ENCODE results near the gene TEX35. TPM values are rescaled to one million over a fixed set of nuclear protein-coding genes. Genes with fewer than 3 reads are reported as not detected.

The TEX35 gene
- total RNA-seq, 3 donors from 2014 or later (not counting 1 experiment from before 2014, with no cell fraction given) = not detected

DNA sequence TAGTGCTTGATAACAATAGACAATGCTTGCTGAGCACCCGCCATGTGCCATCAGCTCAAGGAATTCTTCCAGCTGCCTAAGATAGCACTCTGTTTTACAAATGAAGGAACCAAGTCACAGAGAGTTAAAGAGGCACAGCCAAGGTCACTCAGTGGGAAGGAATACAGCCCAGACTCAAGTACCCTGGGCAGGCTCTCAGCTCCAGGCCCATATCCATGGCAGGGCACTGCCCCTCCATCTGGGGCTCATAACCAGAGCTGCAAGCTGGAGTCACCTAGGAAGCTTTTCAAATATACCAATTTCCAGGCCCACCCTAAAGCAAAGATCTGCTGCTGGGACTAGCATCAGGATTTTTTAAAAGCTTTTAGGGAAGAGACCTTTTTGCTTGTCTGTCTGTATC, 17.8 kb upstream of the TEX35 start:
- intact Hi-C loops (cut with micrococcal nuclease) = no loop called here
- Histone ChIP-seq H3K27ac (ENCODE audit: low read length) (no peak overlapping the region), H3K36me3 (ENCODE audit: control insufficient read depth, insufficient read depth, low read length) (no peaks in the 10 kb centered on the region), H3K9me3 (ENCODE audit: control insufficient read depth, insufficient read depth, low read length) (no peaks in the 10 kb centered on the region), H3K4me1 (ENCODE audit: control insufficient read depth, insufficient read depth, low read length) (no peaks in the 10 kb centered on the region), H3K27me3 (ENCODE audit: control insufficient read depth, insufficient read depth, low read length) (no peaks in the 10 kb centered on the region), H3K4me3 (ENCODE audit: low read length) (no peak overlapping the region)
- DNase-seq = no peak
- no peaks in the 10 kb centered on the region for H3K27me3 Mint-ChIP-seq (ENCODE audit: low read depth in 2 of 2)
- ATAC-seq = no peak
- H3K4me1 Mint-ChIP-seq = no peaks in the 10 kb centered on the region
- no peaks in the 10 kb centered on the region for H3K36me3 Mint-ChIP-seq
- H3K27ac Mint-ChIP-seq = no peak overlapping the region
- H3K9me3 Mint-ChIP-seq = no peaks in the 10 kb centered on the region
- TF ChIP-seq, protein P1, sequence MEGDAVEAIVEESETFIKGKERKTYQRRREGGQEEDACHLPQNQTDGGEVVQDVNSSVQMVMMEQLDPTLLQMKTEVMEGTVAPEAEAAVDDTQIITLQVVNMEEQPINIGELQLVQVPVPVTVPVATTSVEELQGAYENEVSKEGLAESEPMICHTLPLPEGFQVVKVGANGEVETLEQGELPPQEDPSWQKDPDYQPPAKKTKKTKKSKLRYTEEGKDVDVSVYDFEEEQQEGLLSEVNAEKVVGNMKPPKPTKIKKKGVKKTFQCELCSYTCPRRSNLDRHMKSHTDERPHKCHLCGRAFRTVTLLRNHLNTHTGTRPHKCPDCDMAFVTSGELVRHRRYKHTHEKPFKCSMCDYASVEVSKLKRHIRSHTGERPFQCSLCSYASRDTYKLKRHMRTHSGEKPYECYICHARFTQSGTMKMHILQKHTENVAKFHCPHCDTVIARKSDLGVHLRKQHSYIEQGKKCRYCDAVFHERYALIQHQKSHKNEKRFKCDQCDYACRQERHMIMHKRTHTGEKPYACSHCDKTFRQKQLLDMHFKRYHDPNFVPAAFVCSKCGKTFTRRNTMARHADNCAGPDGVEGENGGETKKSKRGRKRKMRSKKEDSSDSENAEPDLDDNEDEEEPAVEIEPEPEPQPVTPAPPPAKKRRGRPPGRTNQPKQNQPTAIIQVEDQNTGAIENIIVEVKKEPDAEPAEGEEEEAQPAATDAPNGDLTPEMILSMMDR (IDR thresholded peaks at IDR 0.05) = no peak
- 91% methylated on average over 1 of the region's 1 CpG for WGBS (ENCODE audit: insufficient coverage)
- no peak overlapping the region for H3K4me3 Mint-ChIP-seq

DNA sequence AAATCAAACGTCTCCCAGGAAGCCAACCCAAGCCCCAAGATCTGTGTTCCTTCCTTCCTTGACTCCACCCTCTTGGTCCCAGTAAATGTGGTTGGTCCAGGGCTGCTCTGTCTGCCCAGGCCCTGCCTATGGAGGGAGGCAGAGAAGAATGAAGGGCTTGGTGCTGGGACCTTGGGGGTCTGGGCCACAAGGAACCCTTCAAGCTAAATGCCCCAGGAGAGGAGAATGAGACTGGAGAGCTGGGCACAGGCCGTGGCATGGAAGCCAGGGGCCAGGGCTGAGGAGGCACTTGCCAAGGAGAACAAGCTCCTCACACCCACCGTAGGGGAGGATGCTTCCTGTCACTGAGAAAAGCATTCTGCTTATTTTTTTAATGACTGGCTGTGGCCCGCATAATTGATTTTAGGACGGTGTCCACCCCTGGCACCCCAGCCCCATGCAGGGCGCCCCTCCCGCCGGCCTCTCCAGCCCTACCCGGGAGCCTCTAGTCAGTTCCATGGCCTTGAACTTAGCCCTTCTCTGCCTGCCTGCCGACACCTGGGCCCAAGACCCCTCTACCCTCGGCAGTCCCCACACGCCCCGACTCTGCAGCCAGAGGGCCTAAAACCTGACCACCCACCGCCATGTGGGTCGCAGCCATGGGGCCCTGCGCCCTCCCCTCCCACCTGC, 17.0 kb upstream of the TEX35 start:
- intact Hi-C loops (cut with micrococcal nuclease) = no loop called here
- H3K9me3 Mint-ChIP-seq = no peaks in the 10 kb centered on the region

DNA sequence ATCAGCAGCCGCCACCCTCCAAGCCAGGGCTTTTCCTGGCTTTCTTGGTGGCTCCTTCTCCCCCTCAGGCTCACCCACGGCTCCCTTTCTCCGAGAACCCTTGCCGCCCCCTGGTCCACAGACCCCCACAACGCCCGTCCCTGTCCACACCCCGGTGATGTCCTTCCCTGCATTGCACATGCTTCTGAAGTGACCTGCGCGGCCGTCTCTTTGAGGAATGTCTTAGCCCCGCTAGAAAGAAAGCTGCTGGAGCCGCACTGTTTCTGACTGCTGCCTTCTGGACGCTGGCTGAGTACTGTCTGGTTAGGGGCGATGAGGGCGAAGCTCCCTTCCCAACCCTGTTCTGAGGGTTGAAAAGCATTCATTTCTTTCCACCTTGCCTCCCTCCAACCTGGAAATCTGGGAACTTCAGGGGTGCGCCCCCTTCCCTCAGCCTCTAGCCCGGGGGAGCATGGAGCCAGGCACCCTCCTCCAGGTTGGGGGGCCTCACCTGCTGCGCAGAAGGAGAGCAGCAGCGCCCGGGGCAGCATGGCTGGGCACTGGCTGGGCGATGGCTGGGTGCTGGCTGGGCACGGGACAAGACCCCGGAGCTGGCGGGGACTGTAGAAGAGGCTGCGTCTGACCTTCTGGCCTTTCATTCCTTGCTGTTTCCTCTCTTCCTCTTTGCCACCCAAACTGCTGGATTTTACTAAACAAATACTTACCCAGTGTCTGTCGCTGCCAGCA, 16.3 kb upstream of the TEX35 start, which contains the start of gene CLEC20A:
Gene CLEC20A (minus strand): TSS at position 555 of the 726 bp plus-strand sequence. CDS start 25 bp downstream, at position 530.
- TF ChIP-seq, protein P1 (IDR thresholded peaks at IDR 0.05) = no peak
- no peaks in the 10 kb centered on the region for H3K9me3 ChIP-seq (ENCODE audit: control insufficient read depth, insufficient read depth, low read length)
- no peak within 1 kb of the TSS for H3K4me3 Mint-ChIP-seq
- ATAC-seq (no peak), DNase-seq (no peak)
- intact Hi-C loops (cut with micrococcal nuclease) = no loop called here
- no peaks in the 10 kb centered on the region for H3K36me3 Mint-ChIP-seq
- no peak within 1 kb of the TSS for H3K4me3 ChIP-seq (ENCODE audit: low read length)
- no peak within 1 kb of the TSS for H3K27ac ChIP-seq (ENCODE audit: low read length)
- H3K27ac Mint-ChIP-seq = no peak within 1 kb of the TSS
- no peaks in the 10 kb centered on the region for H3K36me3 ChIP-seq (ENCODE audit: control insufficient read depth, insufficient read depth, low read length)
- no peaks in the 10 kb centered on the region for H3K4me1 ChIP-seq (ENCODE audit: control insufficient read depth, insufficient read depth, low read length)
- no peaks in the 10 kb centered on the region for H3K9me3 Mint-ChIP-seq
- peaks cover under 1 to 1% of the 10 kb centered on the region in 2 donors for H3K27me3 Mint-ChIP-seq (ENCODE audit: low read depth in 2 of 2)
- WGBS (ENCODE audit: insufficient coverage) = 93% methylated on average over 26 of the region's 26 CpGs
- no peaks in the 10 kb centered on the region for H3K27me3 ChIP-seq (ENCODE audit: control insufficient read depth, insufficient read depth, low read length)
- peaks cover 0 to 2% of the 10 kb centered on the region in 2 donors for H3K4me1 Mint-ChIP-seq

More for the DNA sequence above, 17.0 kb upstream of the TEX35 start:
- Mint-ChIP-seq H3K36me3 (no peaks in the 10 kb centered on the region), H3K4me1 (no peaks in the 10 kb centered on the region), H3K4me3 (no peak overlapping the region), H3K27me3 (ENCODE audit: low read depth in 2 of 2) (no peaks in the 10 kb centered on the region), H3K27ac (no peak overlapping the region)
- Histone ChIP-seq H3K9me3 (ENCODE audit: control insufficient read depth, insufficient read depth, low read length) (no peaks in the 10 kb centered on the region), H3K27ac (ENCODE audit: low read length) (no peak overlapping the region), H3K4me1 (ENCODE audit: control insufficient read depth, insufficient read depth, low read length) (no peaks in the 10 kb centered on the region), H3K36me3 (ENCODE audit: control insufficient read depth, insufficient read depth, low read length) (no peaks in the 10 kb centered on the region), H3K27me3 (ENCODE audit: control insufficient read depth, insufficient read depth, low read length) (no peaks in the 10 kb centered on the region), H3K4me3 (ENCODE audit: low read length) (no peak overlapping the region)
- 88% methylated on average over 16 of the region's 16 CpGs for WGBS (ENCODE audit: insufficient coverage)
- TF ChIP-seq, protein P1 (IDR thresholded peaks at IDR 0.05) = no peak
- DNase-seq (no peak), ATAC-seq (no peak)
